Stimulated activated CD8-positive, alpha-beta memory T cell treated with anti-CD3 and anti-CD28 coated beads, Interleukin-7, amount 100 ng/mL, for 24 hours (primary cell): ENCODE results near the gene TRABD2B.

Experiments
- DNase-seq: peaks from one replicate; pipeline ENCODE4 v3.0.0-alpha.2; 2020; ENCODE audit warnings: low read depth

Gene TRABD2B

GRCh38 chr1:47935163-47935562, 62.0 kb downstream of the TRABD2B start:
- DNase-seq = no peak

DNA sequence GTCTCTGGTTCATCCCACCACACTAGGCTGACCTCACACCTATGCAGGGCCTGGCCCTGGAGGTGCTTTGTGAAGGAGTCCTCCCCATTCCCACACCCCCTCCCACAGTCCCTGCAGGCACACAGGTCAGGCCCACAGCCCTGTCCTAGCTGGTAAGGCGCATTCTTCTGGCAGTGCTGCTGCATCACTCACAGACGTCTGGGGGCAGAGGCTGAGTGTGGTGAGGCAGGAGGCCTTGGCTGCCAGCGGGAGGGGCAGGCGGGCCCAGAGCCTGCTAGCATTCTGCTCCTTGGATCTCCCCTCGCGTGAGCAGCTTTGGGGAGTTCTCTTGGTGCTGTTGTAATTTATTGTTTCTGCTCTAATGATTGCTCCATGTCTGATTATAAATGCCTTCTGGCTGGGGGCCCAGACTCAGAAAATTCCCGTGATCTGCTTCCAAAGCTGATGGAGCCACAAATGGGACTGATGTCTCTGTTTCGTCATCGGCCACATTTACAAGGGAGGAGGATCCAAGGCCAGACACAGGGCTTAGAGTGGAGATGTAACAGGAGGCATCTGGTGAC, 62.9 kb downstream of the TRABD2B start:
- DNase-seq = no peak

DNA sequence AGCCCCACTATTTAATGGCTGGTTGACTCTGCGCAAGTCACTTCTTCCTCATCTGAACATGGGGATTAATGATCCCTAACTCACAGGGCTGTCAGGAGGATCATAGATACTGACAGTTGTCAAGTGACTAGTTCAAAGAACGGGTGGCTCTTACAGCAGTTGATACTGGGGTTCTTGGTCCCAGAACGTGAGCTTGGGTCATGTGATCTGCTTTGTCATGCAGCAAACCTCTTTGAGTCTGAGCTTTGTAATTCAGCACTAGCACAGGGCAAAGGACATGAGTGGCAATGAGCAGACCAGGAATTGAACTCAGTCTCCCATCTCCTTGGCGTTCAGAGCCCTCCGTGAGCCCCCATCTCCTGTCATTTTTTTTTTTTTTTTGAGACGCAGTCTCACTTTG, 64.4 kb downstream of the TRABD2B start:
- no peak for DNase-seq

GRCh38 chr1:47931395-47931794, 65.8 kb downstream of the TRABD2B start:
- DNase-seq = no peak

DNA sequence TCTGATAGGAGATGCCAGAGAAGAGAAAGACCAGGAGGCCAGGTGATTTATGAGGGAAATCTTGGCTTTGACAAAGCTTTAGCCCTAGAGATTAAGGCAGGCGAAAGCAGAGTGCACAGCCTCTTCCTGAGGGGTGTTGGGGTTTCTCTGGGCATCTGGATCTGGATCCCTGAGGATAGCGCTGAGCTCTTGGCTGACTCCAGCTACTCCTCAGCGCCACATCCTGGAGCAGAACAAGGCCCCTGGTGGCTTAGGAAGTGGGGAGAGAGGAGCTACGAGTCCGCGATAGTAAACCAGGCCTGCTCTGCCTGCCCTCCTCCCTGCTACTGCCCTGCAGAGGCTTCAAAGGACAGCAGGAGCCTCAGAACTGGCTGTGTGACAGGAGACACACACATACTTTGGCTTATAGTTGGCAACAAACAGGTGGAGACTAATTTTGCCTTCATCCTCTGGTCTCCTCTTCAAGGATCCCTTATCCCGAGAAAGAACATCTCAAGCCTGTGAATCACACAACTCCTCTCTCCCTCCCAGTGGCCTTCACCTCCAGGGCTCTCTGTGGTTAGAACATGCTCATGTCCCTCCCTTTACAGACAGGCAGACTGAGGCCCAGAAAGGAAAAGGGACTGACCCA, 66.9 kb downstream of the TRABD2B start:
- DNase-seq = no peak

DNA sequence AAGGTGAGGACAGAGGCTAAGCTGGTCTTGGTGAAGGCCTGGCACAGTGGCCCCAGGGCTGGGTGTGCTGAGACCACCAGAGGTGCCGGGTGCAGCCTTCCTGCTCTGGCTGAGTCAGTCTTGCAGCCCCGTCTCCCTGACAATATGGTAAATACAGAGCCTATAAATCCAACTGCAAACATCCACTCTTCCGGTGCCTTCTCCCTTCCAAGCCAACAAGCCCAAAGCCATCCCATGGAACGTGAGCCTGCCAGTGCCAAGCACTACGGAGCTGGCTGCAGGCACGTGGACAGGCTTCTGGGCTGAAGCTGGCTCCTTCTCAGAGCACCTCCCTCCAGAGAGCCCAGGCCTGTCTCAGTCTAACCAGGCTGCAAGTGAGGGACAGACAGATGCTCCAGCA, 70.0 kb downstream of the TRABD2B start:
- DNase-seq = no peak

DNA sequence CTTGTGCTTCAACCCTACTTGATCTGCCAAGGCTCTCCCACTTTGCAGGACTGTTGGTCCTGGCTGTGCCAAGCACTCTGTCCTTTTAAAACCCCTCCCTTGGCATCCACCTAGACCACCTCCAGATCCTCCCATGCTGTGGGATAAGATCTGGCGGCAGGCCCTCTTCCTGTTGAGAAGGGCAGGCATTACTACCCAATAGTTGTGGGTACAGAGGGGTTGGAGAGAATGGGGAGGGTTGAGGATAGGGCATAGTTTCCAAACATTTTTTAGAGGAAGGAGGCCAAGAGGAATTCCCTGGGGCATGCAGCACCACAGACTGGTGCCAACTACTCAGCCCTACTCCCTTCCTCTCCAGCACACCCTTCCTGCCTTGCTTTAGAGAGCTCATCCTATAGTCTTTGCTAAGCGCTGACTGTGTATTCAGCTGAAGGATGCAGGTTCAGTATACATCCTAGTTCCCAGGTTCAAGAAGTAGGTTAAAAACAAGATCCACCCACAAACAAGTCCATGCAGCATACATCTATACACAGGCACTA, 70.7 kb downstream of the TRABD2B start:
- DNase-seq = no peak

DNA sequence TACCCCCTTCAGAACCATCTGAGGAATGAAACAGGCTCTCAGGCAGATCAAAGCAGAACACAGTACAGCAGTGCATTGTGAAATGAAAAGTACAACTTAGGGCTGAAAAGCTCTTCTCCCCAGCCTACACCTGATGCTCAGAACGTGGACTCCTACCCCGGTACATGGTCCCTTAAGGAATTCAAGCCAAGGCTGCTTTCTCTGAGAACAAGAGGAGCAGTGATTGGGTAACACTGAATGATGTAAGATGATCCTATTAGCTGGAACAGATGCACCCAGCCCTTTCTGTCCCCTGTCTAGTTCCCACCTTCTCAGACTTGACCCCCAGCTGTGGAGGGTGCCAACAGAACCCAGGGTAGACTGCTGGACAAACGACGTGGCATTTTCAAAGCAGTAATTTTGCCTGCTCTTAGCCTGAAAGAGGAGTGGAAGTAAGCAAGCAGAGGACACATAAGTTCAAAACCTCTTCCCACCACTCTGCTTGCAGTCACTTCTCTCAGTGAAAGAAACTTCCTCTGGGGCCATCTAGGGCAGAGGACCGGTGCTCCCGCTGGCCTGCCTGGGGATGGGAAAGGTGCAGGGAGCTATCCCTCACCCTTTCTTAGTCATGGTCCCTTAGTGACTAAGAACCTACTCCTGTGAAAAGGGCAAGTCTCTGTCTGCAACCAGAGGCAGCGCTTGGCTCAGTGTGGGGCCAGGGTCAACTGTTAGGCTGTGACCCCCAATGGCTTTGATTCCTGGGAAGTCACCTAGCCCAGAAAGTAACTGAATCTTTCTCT, 72.7 kb downstream of the TRABD2B start:
- no peak for DNase-seq

GRCh38 chr1:47921935-47922415, 75.2 kb downstream of the TRABD2B start:
- DNase-seq = no peak

GRCh38 chr1:47919113-47919833, 77.9 kb downstream of the TRABD2B start:
- DNase-seq = no peak

DNA sequence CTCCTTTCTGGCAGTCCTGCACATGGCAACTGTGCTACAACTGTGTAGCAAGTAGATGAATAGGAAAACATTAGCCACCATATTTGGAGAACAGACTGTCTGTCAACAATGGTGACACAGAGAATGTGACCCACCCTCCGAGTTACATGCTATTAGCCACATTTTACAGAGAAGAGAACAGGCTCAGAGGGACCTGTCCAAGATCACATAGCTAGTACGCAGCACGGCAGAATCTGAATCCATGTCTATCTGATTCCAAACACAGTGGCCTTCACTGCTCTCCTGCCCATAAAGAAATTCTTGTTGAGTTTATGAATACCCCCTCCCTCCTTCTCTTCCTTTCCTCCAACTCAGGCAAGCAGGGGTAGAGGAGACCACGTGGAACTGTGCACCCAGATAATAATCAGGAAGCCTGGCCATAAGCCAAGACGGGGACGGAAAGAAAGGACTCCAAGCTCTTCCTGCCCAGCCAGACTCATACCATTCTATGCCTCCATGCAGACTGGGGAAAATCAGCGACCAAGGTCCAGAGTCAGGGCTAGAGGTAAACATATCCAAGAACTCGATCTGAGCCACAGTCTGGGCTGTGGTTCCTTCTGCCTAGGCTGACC, 78.8 kb downstream of the TRABD2B start:
- DNase-seq = no peak

DNA sequence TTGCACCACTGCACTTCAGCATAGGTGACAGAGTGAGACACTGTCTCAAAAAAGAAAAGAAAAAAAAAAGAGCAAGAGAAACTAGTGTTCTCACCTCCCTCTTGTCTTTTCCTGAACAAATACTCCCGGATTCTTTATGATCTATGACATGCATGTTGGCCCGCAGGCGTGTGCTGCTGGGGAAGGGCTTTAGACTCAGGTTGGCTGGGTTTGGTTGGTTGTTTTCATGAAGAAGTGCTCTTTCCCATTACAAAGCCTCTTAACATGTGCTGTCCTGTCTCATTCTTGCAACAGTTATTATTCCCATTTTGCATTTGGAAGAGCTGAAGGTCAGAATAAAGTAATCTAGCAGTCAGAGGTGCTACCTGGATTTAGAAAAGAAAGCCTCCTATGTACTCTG, 79.5 kb downstream of the TRABD2B start:
- no peak for DNase-seq

GRCh38 chr1:47915677-47916353, 81.4 kb downstream of the TRABD2B start:
- no peak for DNase-seq

- DNase-seq = no peak
These were observed 82.1 kb downstream of the TRABD2B start for GRCh38 chr1:47914952-47915676.

- no peak for DNase-seq
These were observed 82.8 kb downstream of the TRABD2B start for GRCh38 chr1:47914218-47914938.

GRCh38 chr1:47913225-47913823, 83.9 kb downstream of the TRABD2B start:
- no peak for DNase-seq

DNA sequence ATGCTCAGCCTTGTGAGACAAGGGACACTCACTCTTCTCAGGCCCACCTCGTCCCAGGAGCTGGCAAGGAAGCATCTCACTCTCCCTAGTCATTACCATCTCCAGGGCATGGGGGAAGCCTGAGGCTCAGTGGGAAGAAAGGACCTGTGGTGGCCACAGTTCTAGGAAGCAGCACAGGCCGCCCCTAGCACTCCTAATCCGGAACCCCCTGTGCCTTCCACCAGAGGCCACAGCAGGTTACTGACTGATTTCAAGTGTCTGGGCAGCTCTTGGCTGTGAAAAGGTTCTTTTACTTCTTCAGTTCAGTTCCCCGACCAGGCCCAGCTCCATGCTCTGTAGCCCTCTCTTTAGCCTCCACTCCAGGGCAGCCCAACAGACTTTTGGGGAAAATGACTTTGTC, 84.4 kb downstream of the TRABD2B start:
- DNase-seq = no peak

DNA sequence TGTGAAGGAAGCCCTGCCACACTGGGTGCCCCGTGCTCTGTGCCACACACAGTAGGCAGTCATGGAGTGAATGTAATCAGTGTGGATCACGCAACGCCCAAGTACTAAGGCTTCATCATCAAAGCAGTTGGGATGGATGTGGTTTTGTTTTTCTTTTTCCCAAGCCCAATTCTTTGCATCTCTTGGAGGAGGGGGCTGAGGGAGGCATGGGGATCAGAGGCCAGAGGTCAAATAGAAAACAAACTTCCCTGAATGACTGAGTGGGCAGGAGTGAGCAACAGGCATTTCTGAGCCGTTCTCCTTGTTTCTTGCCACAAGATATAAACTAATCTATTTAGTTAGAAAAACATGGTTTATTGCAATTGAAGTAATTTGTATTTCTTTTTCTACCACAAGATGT, 85.3 kb downstream of the TRABD2B start:
- no peak for DNase-seq

- DNase-seq = no peak
These were observed 85.8 kb downstream of the TRABD2B start for GRCh38 chr1:47911424-47911823.

- DNase-seq = no peak
These were observed 88.9 kb downstream of the TRABD2B start for GRCh38 chr1:47908258-47908657.
